ENCODE measurements around the gene TENT5C. TPM values are rescaled to one million over a fixed set of nuclear protein-coding genes. Genes with fewer than 3 reads are reported as not detected.

TENT5C gene
- total RNA-seq, 4 donors from 2014 or later, result 1.9 to 4.3 (median 2.8) TPM

GRCh38 chr1:117628343-117628742 lies 22.5 kb downstream of the TENT5C start:
- no peak for DNase-seq (ENCODE audit: low spot score in 2 of 2)
- H3K4me3 ChIP-seq (ENCODE audit: low read depth, poor library complexity, severe bottlenecking), result no peak overlapping the region
- TF ChIP-seq CTCF (IDR thresholded peaks at IDR 0.05) (no peak), POLR2A (IDR thresholded peaks at IDR 0.05) (no peak)
- intact Hi-C loops (cut with DNase I; ENCODE audit: low total_unique reads), result no loop called here
- WGBS, 2 donors, result 90 to 94% methylated on average over 3 of the region's 3 CpGs

DNA sequence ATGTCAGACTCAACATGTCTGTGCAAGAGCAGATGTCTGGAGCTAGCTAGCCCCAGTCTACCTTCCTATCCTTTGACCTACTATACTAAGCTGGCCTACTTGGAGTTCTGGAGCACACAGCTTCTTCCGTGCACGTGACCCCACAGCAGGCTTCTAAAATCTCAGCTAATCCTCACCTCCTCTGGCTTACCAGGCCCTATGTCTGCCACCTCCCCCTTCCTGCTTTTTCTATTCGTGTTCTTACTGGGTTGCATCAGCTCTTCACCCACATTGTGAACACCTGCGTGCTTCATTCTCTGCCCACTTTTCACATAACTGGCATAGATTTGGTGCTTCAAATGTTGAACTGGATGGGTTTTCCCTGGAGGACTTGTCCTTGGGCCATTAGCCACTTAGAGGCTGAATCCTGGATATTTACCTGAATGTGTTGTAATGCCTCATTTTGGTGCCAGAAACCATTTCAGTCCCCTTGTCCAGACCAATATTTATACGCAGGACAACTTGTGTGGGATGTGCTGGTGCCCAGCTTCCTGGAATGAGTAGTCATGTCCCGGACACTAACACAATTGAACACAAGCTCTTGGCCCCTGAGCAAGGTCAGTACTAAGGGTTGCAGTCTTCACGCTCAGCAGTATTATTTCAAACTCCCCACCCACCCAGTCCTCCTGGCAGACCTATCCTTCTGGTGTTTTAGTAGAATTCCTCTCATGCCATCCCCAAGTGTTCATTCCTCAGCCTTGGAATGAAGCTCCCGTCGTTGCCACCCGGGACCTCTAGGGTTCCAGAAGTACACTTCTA lies 24.0 kb downstream of the TENT5C start:
- intact Hi-C loops (cut with DNase I; ENCODE audit: low total_unique reads), result no loop called here
- peak in 1 of 2 donors; percentile 21 for DNase-seq (ENCODE audit: low spot score in 2 of 2)
- TF ChIP-seq CTCF (IDR thresholded peaks at IDR 0.05), result no peak
- no peak for TF ChIP-seq POLR2A (IDR thresholded peaks at IDR 0.05)
- H3K4me3 ChIP-seq (ENCODE audit: low read depth, poor library complexity, severe bottlenecking), result no peak overlapping the region
- WGBS, 2 donors, result 92 to 95% methylated on average over 10 of the region's 10 CpGs

GRCh38 chr1:117630423-117630998 lies 24.7 kb downstream of the TENT5C start:
- DNase-seq (ENCODE audit: low spot score in 2 of 2), result peak in 1 of 2 donors; percentile 64
- intact Hi-C loops (cut with DNase I; ENCODE audit: low total_unique reads), result no loop called here
- no peak for TF ChIP-seq CTCF (IDR thresholded peaks at IDR 0.05)
- no peak for TF ChIP-seq POLR2A (IDR thresholded peaks at IDR 0.05)
- WGBS, 2 donors, result 83 to 93% methylated on average over 9 to 12 of the region's 15 CpGs
- no peak overlapping the region for H3K4me3 ChIP-seq (ENCODE audit: low read depth, poor library complexity, severe bottlenecking)

DNA sequence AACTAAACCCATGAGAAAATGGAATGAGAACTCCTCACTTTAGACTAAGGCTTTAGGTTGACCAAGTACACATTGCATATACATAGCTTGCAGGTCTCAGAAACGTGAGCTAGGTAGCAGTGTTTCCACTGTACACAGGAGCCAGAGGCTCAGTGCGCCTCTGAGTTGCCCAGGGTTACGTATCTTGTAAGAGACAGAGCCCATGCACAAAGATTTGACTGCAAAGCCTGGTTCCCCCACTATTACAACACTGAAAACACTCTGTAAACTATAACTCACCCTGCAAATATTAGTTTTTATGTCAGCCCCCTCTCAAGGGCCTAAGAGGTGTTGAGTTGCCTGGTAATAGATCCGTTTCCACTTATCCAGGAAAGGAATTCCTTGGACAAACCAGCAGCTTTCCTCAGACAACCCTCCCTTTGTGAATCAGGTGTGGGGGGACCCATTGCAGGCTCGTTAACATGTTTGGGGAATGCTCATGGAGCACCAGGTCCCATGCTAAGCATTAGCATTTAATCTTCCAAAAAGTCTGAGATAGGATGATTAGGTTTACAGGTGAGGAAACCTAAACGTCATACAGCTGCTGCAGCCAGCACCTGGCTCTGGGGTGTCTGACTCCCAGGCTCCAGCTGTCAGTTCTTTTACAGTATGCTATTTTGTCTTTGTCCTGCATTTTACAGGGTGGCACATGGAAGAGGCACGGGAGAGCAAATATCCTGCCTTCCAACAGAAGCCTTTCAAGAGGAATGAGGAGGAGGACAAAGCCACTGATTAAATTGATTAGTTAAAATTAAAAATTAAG lies 25.7 kb downstream of the TENT5C start:
- no peak overlapping the region for H3K4me3 ChIP-seq (ENCODE audit: low read depth, poor library complexity, severe bottlenecking)
- intact Hi-C loops (cut with DNase I; ENCODE audit: low total_unique reads), result no loop called here
- 78 to 88% methylated on average over 7 of the region's 7 CpGs for WGBS, 2 donors
- TF ChIP-seq CTCF (IDR thresholded peaks at IDR 0.05) (no peak), POLR2A (IDR thresholded peaks at IDR 0.05) (no peak)
- DNase-seq (ENCODE audit: low spot score in 2 of 2), result peak in 1 of 2 donors; percentile 23

DNA sequence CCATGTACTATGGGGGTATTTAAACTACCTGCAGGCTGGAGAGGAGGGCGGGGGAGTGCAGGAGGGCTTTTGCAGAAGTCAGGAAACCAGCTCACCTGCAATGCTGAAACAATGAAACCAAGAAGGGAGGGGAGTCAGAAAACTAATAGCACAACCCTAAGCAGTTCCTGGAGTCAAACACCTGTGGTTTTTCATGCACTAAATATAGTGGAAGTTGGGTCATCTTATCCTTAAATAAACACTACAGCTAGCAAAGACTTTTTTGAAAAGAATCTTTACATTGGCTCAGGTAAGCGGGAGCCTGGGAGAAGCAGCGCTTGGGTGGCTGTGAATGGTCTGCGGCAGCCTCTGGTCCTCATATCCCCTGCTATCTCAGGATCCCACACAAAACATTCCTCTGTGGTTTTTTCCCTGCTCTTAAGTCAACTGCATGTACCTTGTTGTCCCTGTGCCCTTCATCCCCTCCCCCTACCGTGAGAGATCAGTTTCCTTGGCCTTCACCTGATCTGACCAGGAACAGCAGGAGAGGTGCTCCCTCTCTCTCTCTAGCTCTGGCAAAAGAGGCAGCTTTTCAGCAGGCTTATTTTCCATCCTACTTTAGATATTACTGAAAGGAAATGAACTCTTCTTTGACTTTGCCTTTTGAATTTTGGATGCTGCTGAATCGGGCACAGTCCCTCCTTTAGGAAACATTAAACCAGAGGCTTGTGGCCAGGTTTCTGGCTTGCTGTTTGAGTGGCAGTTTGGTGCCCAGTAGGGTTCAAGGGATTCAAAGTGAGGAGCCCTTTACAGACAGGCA lies 26.6 kb downstream of the TENT5C start:
- intact Hi-C loops (cut with DNase I; ENCODE audit: low total_unique reads), result no loop called here
- H3K4me3 ChIP-seq (ENCODE audit: low read depth, poor library complexity, severe bottlenecking), result no peak overlapping the region
- WGBS, 2 donors, result 72 to 82% methylated on average over 6 of the region's 6 CpGs
- peak in 1 of 2 donors; percentile 32 for DNase-seq (ENCODE audit: low spot score in 2 of 2)
- TF ChIP-seq CTCF (IDR thresholded peaks at IDR 0.05) (no peak), POLR2A (IDR thresholded peaks at IDR 0.05) (no peak)
